ENCODE results near the gene WSB1. TPM values are rescaled to one million over a fixed set of nuclear protein-coding genes. Genes with fewer than 3 reads are reported as not detected.

The WSB1 gene
- total and polyA plus RNA-seq, 2 of the 8 experiments (the other 6 are each of a cell fraction or from before 2014, with no cell fraction given): 113 to 140 TPM

DNA sequence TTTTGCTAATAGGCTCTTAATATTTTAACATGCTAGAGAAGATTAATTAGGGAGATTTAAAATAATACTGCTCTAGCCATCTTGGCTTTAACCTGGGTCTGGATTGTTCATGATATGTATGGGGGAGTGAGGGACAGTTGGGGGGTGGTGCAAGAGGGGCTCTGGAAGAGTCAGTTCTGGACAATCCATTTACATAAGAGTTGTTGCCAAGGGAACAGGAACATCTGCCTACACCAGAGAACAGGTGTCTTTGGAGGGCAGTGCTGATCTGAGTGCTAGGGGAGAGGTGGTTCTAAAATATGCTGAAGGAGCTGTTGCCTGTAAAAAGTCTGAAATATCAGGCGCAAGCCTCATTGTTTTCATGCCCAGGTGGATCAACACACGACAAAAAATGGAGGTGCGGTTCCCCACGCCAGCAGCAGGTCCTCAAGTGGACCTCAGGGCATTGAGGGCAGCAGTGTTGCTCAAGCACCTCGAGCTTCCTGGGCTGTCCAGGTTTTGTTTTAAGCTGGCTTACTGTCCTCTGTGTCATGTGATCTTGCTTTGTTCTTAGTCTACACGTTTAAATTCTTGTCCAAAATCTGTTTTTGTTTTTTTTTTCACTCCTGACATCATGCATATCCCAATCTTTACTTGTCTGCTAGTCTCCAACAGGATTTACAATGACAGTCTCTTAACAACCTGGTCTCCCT is 25.4 kb upstream of the WSB1 start:
- no peak for FAIRE-seq
- no peak overlapping the region for H2AK5ac ChIP-seq (ENCODE audit: low read depth, low read length)
- H3K23me2 ChIP-seq (ENCODE audit: low read depth, low read length): no peaks in the 10 kb centered on the region; the same call in 1 of the 2 replicates
- H2BK120ac ChIP-seq (replicated peaks; ENCODE audit: low read depth, low read length): no peak overlapping the region
- no peak overlapping the region for H2BK5ac ChIP-seq (ENCODE audit: low read depth, low read length)
- H3K36me3 ChIP-seq (ENCODE audit: control insufficient read depth in 2 of 4, insufficient read depth in 4 of 4, low read length in 3 of 4): no peaks in the 10 kb centered on the region
- no peaks in the 10 kb centered on the region for H3K27me3 ChIP-seq (replicated peaks in 1 of 4; ENCODE audit: control insufficient read depth in 3 of 4, extremely low read depth in 1 of 4, insufficient read depth in 3 of 4, low read length in 3 of 4)
- no peak overlapping the region for H2BK15ac ChIP-seq (ENCODE audit: low read length)
- no peak for DNase-seq (ENCODE audit: low read depth in 1 of 2, low spot score in 2 of 2)
- POLR2A ChIA-PET (ENCODE audit: partially characterized antibody): interaction anchor here (3.9 kb wide), 1 partner anchor 26 kb away, joined by 16 read pairs; the partner anchor contains the start of gene WSB1
- no peak overlapping the region for H3K56ac ChIP-seq (replicated peaks; ENCODE audit: insufficient read length, low read depth, low read length)
- H4K20me1 ChIP-seq (replicated peaks in 1 of 2; ENCODE audit: control insufficient read depth in 1 of 2, insufficient read depth in 2 of 2, low read length in 2 of 2): no peaks in the 10 kb centered on the region
- H3K14ac ChIP-seq (ENCODE audit: insufficient read length): no peak overlapping the region
- no peak overlapping the region for H3K9ac ChIP-seq (replicated peaks in 1 of 4; ENCODE audit: extremely low read depth in 1 of 4, low read depth in 3 of 4, low read length in 3 of 4)
- no peak overlapping the region for H4K8ac ChIP-seq (ENCODE audit: extremely low read depth, insufficient read depth, low read length)
- H4K5ac ChIP-seq (ENCODE audit: insufficient read length, low read depth, low read length): no peak overlapping the region
- H3K4me2 ChIP-seq (ENCODE audit: insufficient read depth in 1 of 2, low read depth in 2 of 2, low read length in 2 of 2): no peak overlapping the region
- no peak overlapping the region for H2BK12ac ChIP-seq (ENCODE audit: low read depth, low read length)
- H3K9me3 ChIP-seq (ENCODE audit: insufficient read depth in 2 of 2, low read depth in 1 of 2, low read length in 1 of 2): no peaks in the 10 kb centered on the region
- H3K79me1 ChIP-seq (ENCODE audit: low read depth, low read length): no peaks in the 10 kb centered on the region
- no peak overlapping the region for H3K4ac ChIP-seq (replicated peaks; ENCODE audit: insufficient read length, low read depth, low read length)
- H3K4me1 ChIP-seq (replicated peaks in 1 of 4; ENCODE audit: control insufficient read depth in 3 of 4, insufficient read depth in 4 of 4, low read length in 3 of 4): no peaks in the 10 kb centered on the region
- 88% methylated on average over 6 of the region's 6 CpGs; no CpG with 5 or more reads in 1 of the 2 experiments for WGBS, 2 experiments (ENCODE audit: extremely low coverage in 1 of 2, insufficient coverage in 1 of 2, insufficient read length in 1 of 2, insufficient replicate concordance in 2 of 2, low coverage in 1 of 2, low lambda C conversion rate in 2 of 2, missing lambda C conversion rate in 1 of 2)
- H4K91ac ChIP-seq (replicated peaks; ENCODE audit: insufficient read length, low read length): no peak overlapping the region
- H3K79me2 ChIP-seq (ENCODE audit: control insufficient read depth in 1 of 2, insufficient read depth in 2 of 2, low read length in 2 of 2): no peaks in the 10 kb centered on the region
- CTCF ChIA-PET (ENCODE audit: partially characterized antibody): interaction anchor here (0.6 to 1.4 kb wide), 4 partner anchors 25 to 112 kb away, joined by 3 to 4 read pairs (median 3); no protein-coding TSS in a partner anchor
- H3K27ac ChIP-seq (ENCODE audit: low read depth, low read length): no peak overlapping the region
- no peak overlapping the region for H2AFZ ChIP-seq (ENCODE audit: low read length)
- no peak overlapping the region for H2BK20ac ChIP-seq (ENCODE audit: low read length)
- H3K4me3 ChIP-seq (ENCODE audit: extremely low read depth in 1 of 4, insufficient read depth in 2 of 4, low read depth in 3 of 4, low read length in 4 of 4): no peak overlapping the region
- H3K18ac ChIP-seq (ENCODE audit: extremely low read depth, low read length): no peak overlapping the region
- no peak overlapping the region for H3K23ac ChIP-seq (ENCODE audit: insufficient read length)
- TF ChIP-seq KDM4A (IDR thresholded peaks at IDR 0.05; ENCODE audit: low read depth, low read length, severe bottlenecking) (no peak), GABPA (IDR thresholded peaks at IDR 0.05; ENCODE audit: borderline replicate concordance, insufficient read depth, low read length) (no peak), PHF8 (conservative IDR thresholded peaks at IDR 0.05; ENCODE audit: low read depth, low read length) (no peak), EP300 (IDR thresholded peaks at IDR 0.05; ENCODE audit: borderline replicate concordance in 1 of 2, low read depth in 2 of 2, low read length in 2 of 2) (no peak), POU5F1 (IDR thresholded peaks at IDR 0.05; ENCODE audit: low read depth, low read length) (no peak), TCF12 (IDR thresholded peaks at IDR 0.05; ENCODE audit: low read depth, low read length) (no peak), RAD21 (IDR thresholded peaks at IDR 0.05 in 1 of 2, conservative IDR thresholded peaks at IDR 0.05 in 1 of 2; ENCODE audit: low read depth in 2 of 2, low read length in 2 of 2) (no peak), JUN (IDR thresholded peaks at IDR 0.05; ENCODE audit: low read depth, low read length) (no peak), SIRT6 (IDR thresholded peaks at IDR 0.05; ENCODE audit: low read length) (no peak), TBP (IDR thresholded peaks at IDR 0.05; ENCODE audit: low read depth, low read length) (no peak), BRCA1 (IDR thresholded peaks at IDR 0.05; ENCODE audit: low read depth, low read length) (no peak)
- TF ChIP-seq, protein P1, sequence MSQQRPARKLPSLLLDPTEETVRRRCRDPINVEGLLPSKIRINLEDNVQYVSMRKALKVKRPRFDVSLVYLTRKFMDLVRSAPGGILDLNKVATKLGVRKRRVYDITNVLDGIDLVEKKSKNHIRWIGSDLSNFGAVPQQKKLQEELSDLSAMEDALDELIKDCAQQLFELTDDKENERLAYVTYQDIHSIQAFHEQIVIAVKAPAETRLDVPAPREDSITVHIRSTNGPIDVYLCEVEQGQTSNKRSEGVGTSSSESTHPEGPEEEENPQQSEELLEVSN (IDR thresholded peaks at IDR 0.05): no peak

All from H1 (cell line).